Measurements from ENCODE around the gene SSH2. TPM values are rescaled to one million over a fixed set of nuclear protein-coding genes. Genes with fewer than 3 reads are reported as not detected.
A peak's percentile ranks its signal among the peaks of the same experiment; 100 is the strongest.

Gene SSH2
- total and polyA plus RNA-seq, 5 experiments from 2014 or later, result 27.1 to 73.9 (median 32.6) TPM

DNA sequence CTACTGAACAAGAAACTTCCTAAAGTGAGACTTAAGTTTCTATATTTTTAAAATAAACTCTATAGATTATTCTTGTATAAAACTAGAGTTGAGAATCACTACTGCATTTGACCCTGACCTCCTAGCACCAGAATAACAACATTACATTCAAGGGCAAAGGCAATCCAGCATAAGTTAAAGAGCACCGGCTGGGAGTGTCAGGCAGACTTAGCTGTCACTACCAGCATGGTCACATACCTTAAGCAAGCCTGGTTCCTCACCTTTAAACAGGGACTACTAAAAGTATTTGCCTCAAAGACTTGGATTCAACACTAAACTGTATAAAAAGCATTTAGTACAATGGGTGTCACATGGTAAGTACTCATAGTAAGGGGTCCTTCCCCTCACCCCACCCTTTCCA lies 90.4 kb downstream of the SSH2 start:
- no peak overlapping the region for H3K4me3 Mint-ChIP-seq
- peak overlapping the region in 1 of 10 donors; percentile 58 for H3K27ac Mint-ChIP-seq
- ATAC-seq (no peak), DNase-seq (no peak)
- peaks cover 0 to 2% (median under 1%) of the 10 kb centered on the region in 4 donors for H3K4me1 Mint-ChIP-seq
- POLR2A ChIA-PET, result interaction anchor here (0.7 kb wide), 1 partner anchor 92 kb away, joined by 3 read pairs; no protein-coding TSS in a partner anchor
- H3K9me3 Mint-ChIP-seq, result no peaks in the 10 kb centered on the region
- peaks cover 0 to 5% (median 1%) of the 10 kb centered on the region in 3 donors for H3K36me3 Mint-ChIP-seq
- H3K27me3 Mint-ChIP-seq, result no peaks in the 10 kb centered on the region

DNA sequence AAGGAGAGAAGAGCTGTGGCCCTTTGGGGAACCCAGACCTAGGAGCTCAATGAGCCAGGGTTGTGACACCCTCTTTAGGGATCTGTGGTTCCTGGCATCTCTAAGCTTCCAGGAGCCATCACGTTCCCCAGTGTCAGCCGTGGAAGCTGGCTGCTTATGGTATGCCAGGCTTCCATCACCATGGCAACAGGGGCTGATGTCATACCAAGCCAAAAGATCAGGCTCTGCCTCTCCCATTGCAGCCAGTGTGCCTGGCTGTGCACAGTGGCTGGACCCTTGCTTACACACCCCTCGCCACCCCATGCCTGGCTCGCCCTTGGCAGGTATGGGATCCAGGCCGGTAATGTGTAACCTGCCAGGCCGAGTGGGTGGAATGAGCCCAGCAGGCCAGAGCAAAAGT lies 91.1 kb downstream of the SSH2 start:
- Mint-ChIP-seq H3K9me3 (no peaks in the 10 kb centered on the region), H3K27me3 (no peaks in the 10 kb centered on the region), H3K36me3 (peaks cover 0 to 5% (median 0%) of the 10 kb centered on the region in 3 donors), H3K27ac (no peak overlapping the region), H3K4me1 (peaks cover 0 to 2% (median 0%) of the 10 kb centered on the region in 4 donors), H3K4me3 (no peak overlapping the region)
- no peak for ATAC-seq
- DNase-seq, result no peak
- POLR2A ChIA-PET, result no interaction called here

DNA sequence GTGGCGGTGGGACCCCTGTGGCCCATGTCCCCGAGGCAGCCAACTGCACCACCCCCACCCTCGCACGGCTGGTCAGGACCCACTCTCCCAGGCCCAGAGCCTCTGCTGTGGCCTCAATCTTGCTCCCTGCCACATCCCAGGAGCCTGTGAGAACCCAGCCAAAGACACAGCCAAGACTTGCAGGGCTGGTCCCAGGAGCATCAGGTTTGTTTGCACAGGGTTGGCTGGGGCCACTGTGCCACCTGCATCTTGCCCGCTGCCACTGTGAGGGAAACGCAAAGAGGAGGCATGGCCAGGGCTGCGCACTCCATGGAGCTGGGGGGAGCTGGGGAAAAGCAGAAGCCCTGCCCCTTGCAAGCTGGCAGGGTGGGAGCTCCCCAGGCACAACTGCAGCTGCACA lies 92.5 kb downstream of the SSH2 start:
- POLR2A ChIA-PET, result no interaction called here
- no peaks in the 10 kb centered on the region for H3K27me3 Mint-ChIP-seq
- no peak for ATAC-seq
- no peak overlapping the region for H3K4me3 Mint-ChIP-seq
- H3K36me3 Mint-ChIP-seq, result peaks cover 0 to 4% (median 0%) of the 10 kb centered on the region in 3 donors
- no peak for DNase-seq
- H3K4me1 Mint-ChIP-seq, result peaks cover 0 to 2% (median 0%) of the 10 kb centered on the region in 4 donors
- no peaks in the 10 kb centered on the region for H3K9me3 Mint-ChIP-seq
- no peak overlapping the region for H3K27ac Mint-ChIP-seq

DNA sequence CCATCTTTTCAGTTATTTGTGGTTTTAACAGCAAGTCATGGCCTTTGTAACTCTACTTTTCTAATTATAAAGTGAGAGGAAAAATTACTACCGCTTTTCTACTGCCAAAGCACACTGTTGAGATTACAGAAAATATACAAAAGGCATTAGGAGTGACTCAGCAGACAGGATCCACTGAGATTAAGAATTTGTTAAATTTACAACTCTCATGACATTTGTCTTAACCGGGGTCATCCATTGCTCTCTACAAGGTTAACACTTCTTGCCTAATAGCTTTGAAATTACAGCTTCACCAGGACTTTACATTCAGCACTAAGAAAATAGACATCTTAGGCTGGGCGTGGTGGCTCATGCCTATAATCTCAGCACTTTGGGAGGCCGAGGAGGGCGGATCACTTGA lies 93.4 kb downstream of the SSH2 start:
- peaks cover 0 to 2% (median 0%) of the 10 kb centered on the region in 4 donors for H3K4me1 Mint-ChIP-seq
- no peak for ATAC-seq
- DNase-seq, result no peak
- H3K36me3 Mint-ChIP-seq, result peaks cover 0 to 2% (median 0%) of the 10 kb centered on the region in 3 donors
- H3K27ac Mint-ChIP-seq, result no peak overlapping the region
- H3K9me3 Mint-ChIP-seq, result no peaks in the 10 kb centered on the region
- no peak overlapping the region for H3K4me3 Mint-ChIP-seq
- POLR2A ChIA-PET, result no interaction called here
- H3K27me3 Mint-ChIP-seq, result no peaks in the 10 kb centered on the region

DNA sequence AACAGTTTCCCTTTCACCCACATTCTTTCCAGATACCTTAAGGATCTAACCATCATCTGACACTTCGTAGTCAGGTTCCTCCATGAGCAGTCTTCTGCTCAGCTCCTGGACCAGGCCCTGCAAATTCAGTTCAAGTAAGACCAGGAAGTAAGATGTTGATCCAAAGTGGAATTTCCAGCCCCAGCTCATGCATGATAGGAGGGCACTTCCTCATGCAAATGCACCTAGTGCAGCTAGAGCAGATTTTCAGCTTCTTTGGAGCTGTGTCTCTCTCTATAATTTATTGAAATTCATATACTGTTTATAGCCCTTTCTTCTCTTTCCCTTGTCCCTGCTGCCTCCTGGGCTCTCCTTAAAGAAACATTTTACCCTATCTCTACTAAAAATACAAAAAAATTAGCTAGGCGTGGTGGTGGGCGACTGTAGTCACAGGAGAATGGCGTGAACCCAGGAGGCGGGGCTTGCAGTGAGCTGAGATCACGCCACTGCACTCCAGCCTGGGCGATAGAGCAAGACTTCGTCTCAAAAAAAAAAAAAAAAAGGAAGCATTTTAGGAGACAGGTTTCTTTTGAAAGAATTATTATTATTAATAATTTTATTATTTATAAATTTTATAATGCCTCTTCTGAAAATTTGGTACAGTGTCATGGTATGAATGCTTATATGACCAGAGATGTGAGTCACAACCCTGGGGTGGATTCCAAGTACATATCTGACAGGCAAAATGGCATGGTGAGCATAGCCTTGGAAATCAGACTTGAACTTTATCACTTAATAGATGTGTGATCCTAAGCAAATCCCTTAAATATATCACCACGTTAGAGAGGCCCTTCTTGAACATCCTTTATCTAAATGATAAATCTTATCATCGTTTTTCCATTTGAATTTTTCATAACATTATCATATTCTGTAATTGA lies 94.3 kb downstream of the SSH2 start:
- ATAC-seq (no peak), DNase-seq (no peak)
- Mint-ChIP-seq H3K27ac (no peak overlapping the region), H3K27me3 (no peaks in the 10 kb centered on the region), H3K4me3 (no peak overlapping the region), H3K36me3 (no peaks in the 10 kb centered on the region), H3K9me3 (no peaks in the 10 kb centered on the region), H3K4me1 (peaks cover 2 to 9% (median 5%) of the 10 kb centered on the region in 4 donors)
- POLR2A ChIA-PET, result no interaction called here

DNA sequence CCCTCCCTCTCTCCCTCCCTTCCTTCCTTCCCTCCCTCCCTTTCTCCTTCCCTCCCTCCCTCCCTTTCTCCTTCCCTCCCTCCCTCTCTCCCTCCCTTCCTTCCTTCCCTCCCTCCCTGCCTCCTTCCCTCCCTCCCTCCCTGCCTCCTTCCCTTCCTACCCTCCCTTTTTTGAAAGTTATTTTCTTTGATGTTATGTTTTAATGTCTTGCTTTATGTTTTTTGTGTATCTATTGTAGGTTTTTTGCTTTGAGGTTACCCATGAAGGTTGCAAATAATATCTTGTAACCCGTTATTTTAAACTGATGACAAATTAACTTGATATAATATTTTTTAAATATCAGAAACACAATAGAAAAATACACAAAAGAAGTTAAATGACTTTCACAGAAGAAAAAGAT lies 96.2 kb downstream of the SSH2 start:
- Mint-ChIP-seq H3K9me3 (no peaks in the 10 kb centered on the region), H3K4me3 (no peak overlapping the region), H3K4me1 (peaks cover 13 to 24% (median 21%) of the 10 kb centered on the region in 4 donors), H3K27me3 (no peaks in the 10 kb centered on the region), H3K36me3 (no peaks in the 10 kb centered on the region), H3K27ac (no peak overlapping the region)
- POLR2A ChIA-PET, result no interaction called here
- ATAC-seq (no peak), DNase-seq (no peak)

DNA sequence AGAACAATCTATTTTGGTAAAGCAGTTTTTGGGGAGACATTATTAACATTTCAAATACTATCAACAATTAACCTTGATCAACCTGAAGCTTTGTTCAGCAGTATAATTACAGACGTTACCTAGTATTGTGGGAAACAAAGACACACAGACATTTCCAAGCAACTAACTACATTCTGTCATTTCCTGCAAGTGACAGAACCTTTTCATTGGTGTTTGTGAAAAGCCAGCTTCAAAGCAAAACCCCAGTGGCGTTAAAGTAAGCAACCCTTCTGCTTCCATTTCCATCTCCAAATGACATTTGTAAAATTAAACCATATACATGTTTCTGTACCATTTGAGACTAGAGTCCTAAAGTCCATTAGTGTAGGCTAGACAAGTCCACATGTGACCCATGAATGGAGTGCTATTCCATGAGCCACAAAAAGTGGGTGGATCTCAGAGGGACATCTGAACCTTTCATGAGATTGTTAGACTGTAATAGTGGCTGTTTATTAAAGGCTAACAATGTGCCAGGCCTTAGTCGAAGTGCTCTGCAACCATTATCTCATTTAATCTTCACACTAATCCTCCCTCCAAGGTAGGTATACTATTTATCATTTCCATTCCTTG lies 101.2 kb downstream of the SSH2 start:
- H3K9me3 Mint-ChIP-seq, result no peaks in the 10 kb centered on the region
- ATAC-seq, result peak; percentile 80 to 87
- no peaks in the 10 kb centered on the region for H3K27me3 Mint-ChIP-seq
- no peaks in the 10 kb centered on the region for H3K36me3 Mint-ChIP-seq
- peak overlapping the region; percentile 46 to 95 (median 78) for H3K27ac Mint-ChIP-seq
- H3K4me1 Mint-ChIP-seq, result peaks cover 22 to 51% (median 44%) of the 10 kb centered on the region in 4 donors
- peak in 4 of 10 donors; percentile 30 to 68 (median 52) for DNase-seq
- peak overlapping the region in 1 of 10 donors; percentile 18 for H3K4me3 Mint-ChIP-seq
- POLR2A ChIA-PET, result interaction anchor here (2.7 kb wide), 1 partner anchor 102 kb away, joined by 9 read pairs; the partner anchor contains the start of gene SSH2

DNA sequence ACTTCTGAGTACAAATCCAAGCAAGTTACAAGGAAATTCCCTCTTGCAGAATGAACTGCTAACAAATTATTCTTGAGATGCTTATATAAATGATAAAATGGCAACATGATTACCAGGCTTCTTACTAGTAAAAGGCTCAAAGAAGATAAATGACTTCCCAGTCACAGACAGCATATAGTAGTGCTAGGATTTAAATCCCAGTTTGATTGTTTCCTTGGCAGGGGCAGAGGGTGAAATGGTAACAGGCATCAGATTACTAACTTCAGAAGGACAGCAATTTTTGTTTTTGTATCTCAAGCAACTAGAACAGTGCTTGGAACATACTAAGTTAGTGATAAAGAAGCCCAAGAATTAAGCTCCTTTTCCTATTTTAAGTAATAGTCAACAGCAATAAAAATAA lies 102.8 kb downstream of the SSH2 start:
- no peaks in the 10 kb centered on the region for H3K36me3 Mint-ChIP-seq
- no peaks in the 10 kb centered on the region for H3K27me3 Mint-ChIP-seq
- DNase-seq, result no peak
- peak overlapping the region in 4 of 10 donors; percentile 12 to 95 (median 45) for H3K27ac Mint-ChIP-seq
- H3K9me3 Mint-ChIP-seq, result no peaks in the 10 kb centered on the region
- H3K4me1 Mint-ChIP-seq, result peaks cover 22 to 51% (median 44%) of the 10 kb centered on the region in 4 donors
- H3K4me3 Mint-ChIP-seq, result no peak overlapping the region
- ATAC-seq, result no peak
- POLR2A ChIA-PET, result no interaction called here

DNA sequence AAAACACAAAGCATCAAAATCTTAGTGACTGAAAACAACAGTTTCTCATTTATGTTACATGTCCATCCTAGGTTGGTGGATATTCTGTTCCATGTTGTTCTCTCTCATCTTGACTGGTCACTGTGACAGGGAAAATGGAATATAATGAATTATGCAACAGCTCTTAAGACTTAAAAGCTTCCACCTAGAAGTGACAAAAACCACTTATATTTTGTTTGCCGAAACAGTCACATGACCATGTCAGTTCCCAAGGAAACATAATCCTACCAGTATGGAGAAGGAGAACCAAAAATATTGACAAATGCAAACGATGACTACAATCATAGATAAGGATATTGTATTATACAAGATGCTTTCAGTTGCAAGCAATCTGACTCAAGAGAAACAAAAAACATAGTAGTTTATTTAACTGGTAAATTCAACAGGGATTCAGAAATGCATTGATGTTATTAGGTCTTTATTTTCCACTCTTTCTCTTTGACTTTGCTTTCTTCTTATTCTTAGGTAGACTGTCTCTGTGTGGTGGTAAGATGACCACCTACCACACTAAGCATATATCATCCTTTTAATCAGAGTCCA lies 103.8 kb downstream of the SSH2 start:
- POLR2A ChIA-PET, result no interaction called here
- Mint-ChIP-seq H3K4me1 (peaks cover 22 to 49% (median 44%) of the 10 kb centered on the region in 4 donors), H3K36me3 (no peaks in the 10 kb centered on the region), H3K27ac (peak overlapping the region in 4 of 10 donors; percentile 15 to 81 (median 60)), H3K4me3 (no peak overlapping the region), H3K9me3 (no peaks in the 10 kb centered on the region), H3K27me3 (no peaks in the 10 kb centered on the region)
- no peak for ATAC-seq
- no peak for DNase-seq

DNA sequence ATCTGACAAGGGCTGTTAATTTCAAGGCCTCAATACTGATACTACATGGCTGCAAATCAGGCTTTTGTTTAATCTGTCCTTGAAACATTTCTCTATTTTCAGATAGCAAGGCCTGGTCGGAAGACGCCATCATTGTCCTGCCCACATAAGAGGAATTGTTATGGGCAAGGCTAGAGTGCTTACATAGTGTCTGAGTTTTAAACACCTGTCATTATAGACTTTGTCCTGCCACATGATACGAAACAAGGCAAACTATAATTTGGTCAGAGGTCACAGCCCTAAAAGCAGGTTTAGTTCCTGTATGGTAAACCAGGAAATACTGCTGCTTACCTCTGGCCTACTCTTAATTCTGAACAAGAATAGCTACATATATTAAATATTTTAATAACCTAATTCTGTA lies 104.4 kb downstream of the SSH2 start:
- Mint-ChIP-seq H3K27ac (peak overlapping the region in 6 of 10 donors; percentile 2 to 73 (median 50)), H3K9me3 (no peaks in the 10 kb centered on the region), H3K27me3 (no peaks in the 10 kb centered on the region), H3K4me1 (peaks cover 19 to 43% (median 38%) of the 10 kb centered on the region in 4 donors), H3K4me3 (peak overlapping the region in 1 of 10 donors; percentile 4), H3K36me3 (no peaks in the 10 kb centered on the region)
- POLR2A ChIA-PET, result interaction anchor here (0.5 to 0.7 kb wide), 2 partner anchors 81 to 655 kb away, joined by 3 read pairs; no protein-coding TSS in a partner anchor
- no peak for DNase-seq
- peak; percentile 4 to 35 for ATAC-seq

DNA sequence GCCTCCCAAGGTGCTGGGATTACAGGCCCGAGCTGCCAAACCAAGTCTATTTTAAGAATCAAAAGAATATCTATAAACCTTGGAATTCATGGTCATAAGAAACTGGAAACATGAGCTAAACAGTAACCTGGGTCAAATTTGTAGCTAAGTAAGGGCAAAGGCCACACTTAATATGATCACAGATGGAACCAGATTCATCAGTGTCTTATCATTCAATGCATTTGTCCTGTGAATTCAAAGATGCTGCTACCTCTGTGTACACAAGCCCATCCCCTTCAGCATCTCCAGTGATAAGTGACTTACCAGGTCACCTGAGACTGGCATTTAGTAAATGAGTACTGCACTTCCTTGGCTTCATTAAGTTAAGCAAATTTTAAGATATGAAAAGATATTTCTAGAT lies 108.1 kb downstream of the SSH2 start:
- Mint-ChIP-seq H3K4me1 (peaks cover 6 to 21% (median 13%) of the 10 kb centered on the region in 4 donors), H3K27me3 (no peaks in the 10 kb centered on the region), H3K27ac (no peak overlapping the region), H3K9me3 (no peaks in the 10 kb centered on the region), H3K4me3 (no peak overlapping the region), H3K36me3 (no peaks in the 10 kb centered on the region)
- DNase-seq (no peak), ATAC-seq (no peak)
- POLR2A ChIA-PET, result no interaction called here

DNA sequence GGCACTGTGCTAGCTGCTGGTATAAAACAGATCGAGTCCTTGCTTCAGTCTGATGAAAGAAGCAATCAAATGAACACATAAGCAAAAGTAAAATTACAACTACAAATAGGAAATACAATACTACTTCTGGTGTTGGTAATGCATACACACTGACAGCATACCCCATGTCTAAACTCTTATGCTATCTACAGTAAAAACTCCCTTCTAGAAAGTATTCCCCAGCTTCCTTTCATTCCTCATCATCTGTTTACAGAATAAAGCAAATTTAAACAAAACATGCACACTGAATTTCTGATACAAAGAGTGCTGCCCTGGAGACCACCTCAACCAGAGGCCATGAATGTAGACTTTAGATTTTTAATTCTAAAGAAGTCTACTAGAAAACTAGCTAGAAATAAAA lies 109.6 kb downstream of the SSH2 start:
- POLR2A ChIA-PET, result no interaction called here
- Mint-ChIP-seq H3K4me3 (no peak overlapping the region), H3K36me3 (no peaks in the 10 kb centered on the region), H3K27me3 (no peaks in the 10 kb centered on the region), H3K9me3 (no peaks in the 10 kb centered on the region), H3K27ac (peak overlapping the region in 1 of 10 donors; percentile 6), H3K4me1 (peaks cover 3 to 14% (median 9%) of the 10 kb centered on the region in 4 donors)
- DNase-seq (no peak), ATAC-seq (no peak)

Measured in naive thymus-derived CD8-positive, alpha-beta T cell (primary cell).